Neural cell (in vitro differentiated cells): ENCODE data around the gene CAMK2A.

Experiments used
- EZH2 ChIP-seq: fragments of 200-600, 300-800 bp; shearing (Covaris generic), sonication (generic); IDR thresholded peaks from 2 replicates; pipeline ENCODE4 v1.6.1; 2014; ENCODE audit warnings: antibody characterized with exemption, low read length, borderline replicate concordance, mild to moderate bottlenecking; ENCODE audit not compliant: insufficient read depth, poor library complexity, severe bottlenecking
- RAD21 ChIP-seq: fragments of 450-650 bp; conservative IDR thresholded peaks from 2 replicates; pipeline ENCODE4 v1.6.1; 2014; ENCODE audit warnings: antibody characterized with exemption, mild to moderate bottlenecking, moderate library complexity
- TF ChIP-seq, protein P1 (sequence below): fragments of 450-650 bp; IDR thresholded peaks from 2 replicates; pipeline ENCODE4 v1.5.1; 2014; ENCODE audit warnings: antibody characterized with exemption, mild to moderate bottlenecking, moderate library complexity; ENCODE audit not compliant: poor library complexity, severe bottlenecking

DNA sequence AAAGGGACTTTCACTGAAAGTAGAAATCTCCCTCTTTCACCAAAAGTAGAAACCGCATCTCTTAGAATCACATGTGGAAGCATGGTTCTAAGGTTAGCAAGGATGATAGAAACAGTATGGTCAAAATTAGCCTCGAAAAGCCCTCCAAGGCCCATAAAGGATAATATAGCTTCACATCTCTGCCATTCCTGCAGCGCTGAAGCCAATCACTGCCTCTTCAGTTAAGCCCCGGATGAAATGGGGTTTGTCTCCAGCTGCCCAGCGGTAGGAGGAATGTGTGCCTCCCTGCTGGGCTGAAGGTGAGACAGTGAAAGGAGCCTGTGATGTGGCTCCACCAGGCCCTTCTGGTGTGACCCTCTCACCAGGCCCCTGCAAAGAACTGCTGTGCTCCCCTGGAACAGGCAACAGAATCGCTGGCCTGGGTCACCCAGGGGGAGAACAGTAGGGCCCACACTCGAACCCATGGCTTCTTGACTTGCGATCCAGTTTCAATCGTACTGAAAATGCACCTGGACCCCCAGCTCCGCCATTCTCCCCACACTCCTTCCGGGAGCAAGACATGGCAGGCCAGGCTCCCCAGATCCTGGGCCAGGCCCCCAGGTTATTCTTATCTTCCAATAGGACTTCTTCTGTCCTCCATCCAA is 47.2 kb downstream of the CAMK2A start:
- TF ChIP-seq, protein P1, sequence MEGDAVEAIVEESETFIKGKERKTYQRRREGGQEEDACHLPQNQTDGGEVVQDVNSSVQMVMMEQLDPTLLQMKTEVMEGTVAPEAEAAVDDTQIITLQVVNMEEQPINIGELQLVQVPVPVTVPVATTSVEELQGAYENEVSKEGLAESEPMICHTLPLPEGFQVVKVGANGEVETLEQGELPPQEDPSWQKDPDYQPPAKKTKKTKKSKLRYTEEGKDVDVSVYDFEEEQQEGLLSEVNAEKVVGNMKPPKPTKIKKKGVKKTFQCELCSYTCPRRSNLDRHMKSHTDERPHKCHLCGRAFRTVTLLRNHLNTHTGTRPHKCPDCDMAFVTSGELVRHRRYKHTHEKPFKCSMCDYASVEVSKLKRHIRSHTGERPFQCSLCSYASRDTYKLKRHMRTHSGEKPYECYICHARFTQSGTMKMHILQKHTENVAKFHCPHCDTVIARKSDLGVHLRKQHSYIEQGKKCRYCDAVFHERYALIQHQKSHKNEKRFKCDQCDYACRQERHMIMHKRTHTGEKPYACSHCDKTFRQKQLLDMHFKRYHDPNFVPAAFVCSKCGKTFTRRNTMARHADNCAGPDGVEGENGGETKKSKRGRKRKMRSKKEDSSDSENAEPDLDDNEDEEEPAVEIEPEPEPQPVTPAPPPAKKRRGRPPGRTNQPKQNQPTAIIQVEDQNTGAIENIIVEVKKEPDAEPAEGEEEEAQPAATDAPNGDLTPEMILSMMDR, result no peak
- TF ChIP-seq RAD21 (no peak), EZH2 (no peak)
